ENCODE data around the gene TNNT3. TPM values are rescaled to one million over a fixed set of nuclear protein-coding genes. Genes with fewer than 3 reads are reported as not detected.

The TNNT3 gene
- total RNA-seq, 3 donors from 2014 or later, result 0.72 to 2.7 TPM; not detected in 1

DNA sequence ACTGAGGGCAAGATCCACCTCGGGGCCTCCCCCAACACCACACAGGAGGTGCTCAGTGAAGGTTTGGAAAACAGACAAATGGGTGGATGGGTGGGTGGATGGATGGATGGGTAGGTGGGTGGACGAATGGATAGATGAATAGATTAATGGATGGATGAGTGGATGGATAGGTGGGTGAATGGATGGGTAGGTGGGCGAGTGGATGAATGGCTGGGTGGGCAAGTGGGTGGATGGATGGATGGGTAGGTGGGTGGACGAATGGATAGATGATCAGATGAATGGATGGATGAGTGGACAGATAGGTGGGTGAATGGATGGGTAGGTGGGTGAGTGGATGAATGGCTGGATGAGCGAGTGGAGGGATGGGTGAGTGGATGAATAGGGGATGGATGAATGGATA is 26.9 kb upstream of the TNNT3 start:
- Histone ChIP-seq H3K9me3 (no peaks in the 10 kb centered on the region), H3K4me1 (ENCODE audit: low read depth) (no peaks in the 10 kb centered on the region), H3K36me3 (ENCODE audit: low read depth) (no peaks in the 10 kb centered on the region), H3K4me3 (no peak overlapping the region)
- ATAC-seq, result no peak
- TF ChIP-seq, protein P1, sequence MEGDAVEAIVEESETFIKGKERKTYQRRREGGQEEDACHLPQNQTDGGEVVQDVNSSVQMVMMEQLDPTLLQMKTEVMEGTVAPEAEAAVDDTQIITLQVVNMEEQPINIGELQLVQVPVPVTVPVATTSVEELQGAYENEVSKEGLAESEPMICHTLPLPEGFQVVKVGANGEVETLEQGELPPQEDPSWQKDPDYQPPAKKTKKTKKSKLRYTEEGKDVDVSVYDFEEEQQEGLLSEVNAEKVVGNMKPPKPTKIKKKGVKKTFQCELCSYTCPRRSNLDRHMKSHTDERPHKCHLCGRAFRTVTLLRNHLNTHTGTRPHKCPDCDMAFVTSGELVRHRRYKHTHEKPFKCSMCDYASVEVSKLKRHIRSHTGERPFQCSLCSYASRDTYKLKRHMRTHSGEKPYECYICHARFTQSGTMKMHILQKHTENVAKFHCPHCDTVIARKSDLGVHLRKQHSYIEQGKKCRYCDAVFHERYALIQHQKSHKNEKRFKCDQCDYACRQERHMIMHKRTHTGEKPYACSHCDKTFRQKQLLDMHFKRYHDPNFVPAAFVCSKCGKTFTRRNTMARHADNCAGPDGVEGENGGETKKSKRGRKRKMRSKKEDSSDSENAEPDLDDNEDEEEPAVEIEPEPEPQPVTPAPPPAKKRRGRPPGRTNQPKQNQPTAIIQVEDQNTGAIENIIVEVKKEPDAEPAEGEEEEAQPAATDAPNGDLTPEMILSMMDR (IDR thresholded peaks at IDR 0.05), result no peak
- intact Hi-C loops (cut with DNase I, micrococcal nuclease), result loop anchor here in 1 of 2 donors (2.0 kb wide), 1 partner anchor 24 kb away; no protein-coding TSS in a partner anchor
- DNase-seq, result no peak

DNA sequence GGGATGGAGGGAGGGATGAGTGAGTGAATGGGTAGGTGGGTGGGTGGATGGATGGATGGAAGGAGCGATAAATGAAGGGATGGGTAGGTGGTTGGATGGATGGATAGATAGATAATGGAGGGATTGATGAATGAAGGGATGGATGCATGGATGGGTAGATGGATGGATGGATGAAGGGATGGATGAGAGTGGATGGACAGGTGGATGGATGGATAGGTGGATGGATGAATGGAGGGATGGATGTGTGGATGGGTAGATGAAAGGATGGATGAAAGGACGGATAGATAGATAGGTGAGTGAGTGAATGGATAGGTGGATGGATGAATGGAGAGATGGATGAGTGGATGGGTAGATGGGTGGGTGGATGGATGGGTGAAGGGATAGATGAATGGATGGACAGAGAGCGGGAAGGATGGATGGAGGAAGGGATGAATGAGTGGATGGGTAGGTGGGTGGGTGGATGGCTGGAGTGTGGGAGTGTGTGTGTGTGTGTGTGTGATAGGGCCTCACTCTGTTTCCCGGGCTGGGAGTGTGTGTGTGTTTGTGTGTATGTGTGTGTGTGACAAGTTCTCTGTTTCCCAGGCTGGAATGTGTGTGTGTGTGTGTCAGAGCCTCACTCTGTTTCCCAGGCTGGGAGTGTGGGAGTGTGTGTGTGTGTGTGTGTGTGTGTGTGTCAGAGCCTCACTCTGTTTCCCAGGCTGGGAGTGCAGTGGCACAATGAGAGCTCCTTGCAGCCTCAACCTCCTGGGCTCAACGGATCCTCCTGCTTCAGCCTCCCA is 25.7 kb upstream of the TNNT3 start:
- DNase-seq (no peak), ATAC-seq (no peak)
- H3K4me1 ChIP-seq (ENCODE audit: low read depth), result no peaks in the 10 kb centered on the region
- no peaks in the 10 kb centered on the region for H3K9me3 ChIP-seq
- TF ChIP-seq, protein P1 (IDR thresholded peaks at IDR 0.05), result no peak
- no peak overlapping the region for H3K4me3 ChIP-seq
- H3K36me3 ChIP-seq (ENCODE audit: low read depth), result no peaks in the 10 kb centered on the region
- intact Hi-C loops (cut with DNase I, micrococcal nuclease), result loop anchor here (1.0 to 2.0 kb wide), 2 partner anchors 23 kb away; no protein-coding TSS in a partner anchor

DNA sequence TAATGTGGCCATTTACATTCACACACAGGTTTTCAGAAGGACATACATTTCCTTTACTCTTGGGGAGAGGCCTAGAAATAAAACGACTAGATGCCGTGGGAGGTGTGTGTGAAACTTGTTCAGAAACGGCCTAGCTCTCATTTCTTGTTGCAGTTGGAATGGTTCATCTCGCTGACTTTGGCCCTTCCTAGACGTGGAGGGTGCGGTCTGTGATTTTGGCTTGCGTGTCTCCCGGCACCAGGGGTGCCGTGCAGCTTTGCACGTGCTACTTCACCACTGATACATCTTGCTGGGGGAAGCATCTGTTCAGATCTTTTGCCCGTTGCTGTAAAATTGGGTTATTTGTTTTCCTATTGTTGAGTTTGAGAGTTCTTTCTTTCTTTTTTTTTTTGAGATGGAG is 24.7 kb upstream of the TNNT3 start:
- H3K4me1 ChIP-seq (ENCODE audit: low read depth), result no peaks in the 10 kb centered on the region
- TF ChIP-seq, protein P1 (IDR thresholded peaks at IDR 0.05), result no peak
- intact Hi-C loops (cut with DNase I, micrococcal nuclease), result loop anchor here in 1 of 2 donors (5.0 kb wide), 1 partner anchor 48 kb away; no protein-coding TSS in a partner anchor
- H3K9me3 ChIP-seq, result no peaks in the 10 kb centered on the region
- H3K4me3 ChIP-seq, result no peak overlapping the region
- DNase-seq (no peak), ATAC-seq (no peak)
- H3K36me3 ChIP-seq (ENCODE audit: low read depth), result no peaks in the 10 kb centered on the region

DNA sequence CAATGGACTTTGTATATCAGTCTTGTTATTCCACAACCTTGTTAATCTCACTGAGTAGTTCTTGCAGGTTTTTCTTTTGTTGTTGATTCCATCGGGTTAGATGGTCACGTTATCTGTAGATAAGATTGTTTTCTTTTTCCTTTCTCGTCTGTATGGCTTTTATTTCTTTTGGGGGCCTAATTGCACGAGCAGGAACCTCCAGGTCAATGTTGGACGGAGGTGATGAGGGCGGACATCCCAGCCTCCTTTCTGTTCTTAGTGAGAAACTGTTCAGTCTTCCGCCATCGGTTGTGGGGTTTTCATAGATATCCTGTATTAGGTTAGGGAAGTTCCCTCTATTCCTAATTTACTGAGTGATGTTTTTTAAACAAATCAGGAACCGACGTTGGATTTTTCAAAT is 23.0 kb upstream of the TNNT3 start:
- DNase-seq (no peak), ATAC-seq (no peak)
- H3K4me3 ChIP-seq, result no peak overlapping the region
- intact Hi-C loops (cut with DNase I, micrococcal nuclease), result loop anchor here in 1 of 2 donors (5.0 kb wide), 1 partner anchor 46 kb away; no protein-coding TSS in a partner anchor
- no peaks in the 10 kb centered on the region for H3K36me3 ChIP-seq (ENCODE audit: low read depth)
- TF ChIP-seq, protein P1 (IDR thresholded peaks at IDR 0.05), result no peak
- H3K9me3 ChIP-seq, result no peaks in the 10 kb centered on the region
- H3K4me1 ChIP-seq (ENCODE audit: low read depth), result no peaks in the 10 kb centered on the region

DNA sequence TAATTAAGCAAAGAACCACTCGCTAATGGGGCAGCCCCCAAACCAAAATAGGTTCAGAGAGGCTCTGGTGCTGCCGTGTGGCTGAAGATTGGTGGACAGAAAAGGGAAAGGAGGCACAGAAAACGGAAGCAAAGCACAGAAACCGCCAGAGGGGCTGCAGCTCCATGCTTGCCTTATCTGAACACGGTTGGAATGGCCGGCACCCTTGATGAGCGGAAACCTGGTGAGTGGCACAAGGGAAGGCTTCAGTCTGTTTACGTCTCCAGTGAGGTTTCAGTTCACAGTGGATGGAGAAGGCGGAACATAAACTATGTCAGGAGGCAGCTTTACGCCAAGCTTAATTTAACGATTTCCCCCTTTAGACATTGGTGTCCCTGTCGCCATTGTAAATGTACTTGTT is 22.6 kb upstream of the TNNT3 start:
- no peak for DNase-seq
- Histone ChIP-seq H3K4me1 (ENCODE audit: low read depth) (no peaks in the 10 kb centered on the region), H3K36me3 (ENCODE audit: low read depth) (no peaks in the 10 kb centered on the region), H3K4me3 (no peak overlapping the region), H3K9me3 (no peaks in the 10 kb centered on the region)
- intact Hi-C loops (cut with DNase I, micrococcal nuclease), result loop anchor here in 1 of 2 donors (5.0 kb wide), 1 partner anchor 45 kb away; no protein-coding TSS in a partner anchor
- ATAC-seq, result no peak
- TF ChIP-seq, protein P1 (IDR thresholded peaks at IDR 0.05), result no peak
